ENCODE results near the gene JKAMP. TPM values are rescaled to one million over a fixed set of nuclear protein-coding genes. Genes with fewer than 3 reads are reported as not detected.

The JKAMP gene
- total and polyA plus RNA-seq, 9 donors, result 21.6 to 67.1 (median 30.6) TPM

DNA sequence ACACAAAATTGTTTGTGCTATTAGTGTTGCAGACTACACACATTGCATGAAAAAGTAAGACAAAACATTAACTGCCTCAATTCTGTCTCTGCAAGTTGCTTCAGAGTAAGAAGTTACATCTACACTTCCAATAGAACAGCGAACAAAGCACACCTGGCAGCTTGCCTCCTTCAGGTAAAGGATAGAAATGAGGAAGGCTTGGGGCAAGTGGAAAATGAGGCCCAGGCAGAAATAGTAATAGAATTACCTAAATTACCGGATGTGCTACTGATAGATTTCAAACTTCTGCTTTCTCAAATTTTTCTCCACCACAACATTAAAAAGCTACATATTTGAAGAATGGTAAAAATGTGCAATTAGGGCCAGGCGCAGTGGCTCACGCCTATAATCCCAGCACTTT, 54.6 kb downstream of the JKAMP start:
- intact Hi-C loops (cut with DNase I), result no loop called here
- H3K27me3 ChIP-seq, result no peaks in the 10 kb centered on the region
- H3K4me3 ChIP-seq, result no peak overlapping the region
- 82 to 91% (median 84%) methylated on average over 4 of the region's 4 CpGs for WGBS, 3 donors
- no peaks in the 10 kb centered on the region for H3K4me1 ChIP-seq (ENCODE audit: insufficient read depth)
- no peaks in the 10 kb centered on the region for H3K36me3 ChIP-seq
- TF ChIP-seq POLR2A (IDR thresholded peaks at IDR 0.05) (no peak), EP300 (IDR thresholded peaks at IDR 0.05) (no peak)
- TF ChIP-seq, protein P1, sequence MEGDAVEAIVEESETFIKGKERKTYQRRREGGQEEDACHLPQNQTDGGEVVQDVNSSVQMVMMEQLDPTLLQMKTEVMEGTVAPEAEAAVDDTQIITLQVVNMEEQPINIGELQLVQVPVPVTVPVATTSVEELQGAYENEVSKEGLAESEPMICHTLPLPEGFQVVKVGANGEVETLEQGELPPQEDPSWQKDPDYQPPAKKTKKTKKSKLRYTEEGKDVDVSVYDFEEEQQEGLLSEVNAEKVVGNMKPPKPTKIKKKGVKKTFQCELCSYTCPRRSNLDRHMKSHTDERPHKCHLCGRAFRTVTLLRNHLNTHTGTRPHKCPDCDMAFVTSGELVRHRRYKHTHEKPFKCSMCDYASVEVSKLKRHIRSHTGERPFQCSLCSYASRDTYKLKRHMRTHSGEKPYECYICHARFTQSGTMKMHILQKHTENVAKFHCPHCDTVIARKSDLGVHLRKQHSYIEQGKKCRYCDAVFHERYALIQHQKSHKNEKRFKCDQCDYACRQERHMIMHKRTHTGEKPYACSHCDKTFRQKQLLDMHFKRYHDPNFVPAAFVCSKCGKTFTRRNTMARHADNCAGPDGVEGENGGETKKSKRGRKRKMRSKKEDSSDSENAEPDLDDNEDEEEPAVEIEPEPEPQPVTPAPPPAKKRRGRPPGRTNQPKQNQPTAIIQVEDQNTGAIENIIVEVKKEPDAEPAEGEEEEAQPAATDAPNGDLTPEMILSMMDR (IDR thresholded peaks at IDR 0.05), result no peak
- no peaks in the 10 kb centered on the region for H3K9me3 ChIP-seq
- no peak overlapping the region for H3K27ac ChIP-seq
- no peak for DNase-seq

DNA sequence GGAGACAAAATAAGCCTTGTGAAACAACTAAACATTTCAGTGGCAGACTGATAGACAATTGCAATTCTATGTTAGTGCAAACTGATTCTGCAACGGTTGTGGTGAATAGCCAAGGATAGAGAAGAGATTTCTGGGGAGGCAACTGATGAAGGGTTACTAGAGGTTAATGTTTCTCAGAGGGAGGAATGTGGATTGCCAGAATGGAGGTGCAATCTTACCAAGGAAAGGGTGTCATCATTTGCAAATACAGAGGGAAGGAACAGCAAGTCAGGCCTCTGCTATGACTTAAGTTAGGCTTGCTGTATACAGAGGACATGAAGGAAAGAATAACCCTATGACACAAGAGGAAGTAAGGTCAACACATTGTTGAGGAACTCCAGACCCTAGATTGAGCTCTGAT, 56.5 kb downstream of the JKAMP start:
- no peaks in the 10 kb centered on the region for H3K27me3 ChIP-seq
- no peak for DNase-seq
- 18 to 33% (median 25%) methylated on average over 1 of the region's 1 CpG for WGBS, 3 donors

DNA sequence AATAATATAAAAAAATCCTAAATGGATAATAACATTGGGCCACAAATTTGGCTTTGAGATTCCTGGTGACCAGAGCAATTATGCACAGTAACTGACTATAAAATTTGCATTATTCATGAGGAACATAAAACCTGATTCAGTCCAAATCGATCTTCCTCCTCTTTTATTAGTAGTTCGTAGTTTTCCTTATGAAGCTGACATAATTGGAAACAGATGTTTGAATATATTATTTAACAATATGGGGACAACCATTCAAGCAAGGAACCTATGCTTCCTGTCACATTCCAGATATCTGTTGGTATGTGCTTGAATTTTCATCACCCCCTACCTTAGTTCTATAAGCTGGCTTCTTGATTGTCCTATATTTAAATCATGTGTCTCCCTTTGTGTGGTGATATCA, 57.4 kb downstream of the JKAMP start:
- intact Hi-C loops (cut with DNase I), result no loop called here
- Histone ChIP-seq H3K4me1 (ENCODE audit: insufficient read depth) (no peaks in the 10 kb centered on the region), H3K9me3 (no peaks in the 10 kb centered on the region), H3K27me3 (no peaks in the 10 kb centered on the region), H3K36me3 (no peaks in the 10 kb centered on the region), H3K4me3 (no peak overlapping the region), H3K27ac (no peak overlapping the region)
- TF ChIP-seq EP300 (IDR thresholded peaks at IDR 0.05) (no peak), POLR2A (IDR thresholded peaks at IDR 0.05) (no peak)
- TF ChIP-seq, protein P1 (IDR thresholded peaks at IDR 0.05), result no peak
- WGBS, 3 donors, result 53 to 60% (median 59%) methylated on average over 2 of the region's 2 CpGs
- DNase-seq, result no peak

More for the DNA sequence above, 56.5 kb downstream of the JKAMP start:
- intact Hi-C loops (cut with DNase I), result no loop called here
- Histone ChIP-seq H3K27ac (no peak overlapping the region), H3K9me3 (no peaks in the 10 kb centered on the region), H3K36me3 (no peaks in the 10 kb centered on the region), H3K4me1 (ENCODE audit: insufficient read depth) (no peaks in the 10 kb centered on the region), H3K4me3 (no peak overlapping the region)
- no peak for TF ChIP-seq EP300 (IDR thresholded peaks at IDR 0.05)
- TF ChIP-seq POLR2A (IDR thresholded peaks at IDR 0.05), result no peak
- TF ChIP-seq, protein P1 (IDR thresholded peaks at IDR 0.05), result no peak

DNA sequence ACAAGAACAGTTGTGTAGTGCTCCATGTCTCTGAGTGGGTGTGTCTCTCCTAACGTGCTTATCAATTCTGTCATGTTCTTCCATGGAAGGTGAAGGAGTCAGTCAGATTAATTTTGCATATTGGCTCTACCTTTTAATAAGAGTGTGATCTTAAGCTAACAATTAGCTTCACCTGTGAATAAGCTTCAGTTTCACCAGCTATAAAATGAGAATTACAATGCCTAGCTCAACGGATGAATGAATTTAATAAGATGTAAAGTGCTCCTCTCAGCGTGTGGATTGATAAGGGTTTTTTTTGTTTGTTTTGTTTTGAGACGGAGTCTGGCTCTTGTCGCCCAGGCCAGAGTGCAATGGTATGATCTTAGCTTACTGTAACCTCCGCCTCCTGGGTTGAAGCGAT, 59.6 kb downstream of the JKAMP start:
- H3K9me3 ChIP-seq, result no peaks in the 10 kb centered on the region
- intact Hi-C loops (cut with DNase I), result no loop called here

More for the DNA sequence above, 59.6 kb downstream of the JKAMP start:
- Histone ChIP-seq H3K4me1 (ENCODE audit: insufficient read depth) (no peaks in the 10 kb centered on the region), H3K27ac (no peak overlapping the region), H3K4me3 (no peak overlapping the region), H3K27me3 (no peaks in the 10 kb centered on the region), H3K36me3 (no peaks in the 10 kb centered on the region)
- DNase-seq, result no peak
- WGBS, 3 donors, result 37 to 47% (median 42%) methylated on average over 7 of the region's 7 CpGs
- TF ChIP-seq EP300 (IDR thresholded peaks at IDR 0.05), result no peak
- TF ChIP-seq, protein P1 (IDR thresholded peaks at IDR 0.05), result no peak
- no peak for TF ChIP-seq POLR2A (IDR thresholded peaks at IDR 0.05)
